HG02981 (cell line): Measurements from ENCODE around the gene TMEM14A.
"Not testable (repeated sequence)": the region's sequence is repeated elsewhere in the genome, so short reads cannot be mapped to it uniquely, and the experiment has no call there.

Experiments used
- ATAC-seq: cut with Tn5 transposase; IDR thresholded peaks from one replicate; pipeline ENCODE4 v1.9.1; 2021; ENCODE audit warnings: mild to moderate bottlenecking, moderate library complexity; ENCODE audit not compliant: unreplicated experiment

TMEM14A gene

DNA sequence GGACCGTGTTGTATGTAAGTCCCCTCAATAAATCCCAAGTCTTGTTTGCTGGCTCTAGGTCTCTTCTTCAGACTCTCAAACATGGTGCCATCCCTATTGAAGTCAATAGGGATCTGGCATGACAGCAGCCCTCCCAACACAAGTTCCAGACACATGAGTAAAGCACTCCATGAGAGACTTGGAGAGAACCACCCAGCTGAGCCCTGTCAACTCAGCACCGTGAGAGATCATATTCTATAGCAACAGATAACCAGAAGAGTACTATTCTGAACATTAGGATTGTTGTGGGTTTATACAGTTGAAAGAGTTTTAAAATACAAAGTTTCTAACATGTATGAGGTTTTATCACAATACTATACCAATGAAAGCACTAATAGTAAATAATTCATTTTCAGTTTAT lies 23.5 kb downstream of the TMEM14A start:
- ATAC-seq, result no peak

DNA sequence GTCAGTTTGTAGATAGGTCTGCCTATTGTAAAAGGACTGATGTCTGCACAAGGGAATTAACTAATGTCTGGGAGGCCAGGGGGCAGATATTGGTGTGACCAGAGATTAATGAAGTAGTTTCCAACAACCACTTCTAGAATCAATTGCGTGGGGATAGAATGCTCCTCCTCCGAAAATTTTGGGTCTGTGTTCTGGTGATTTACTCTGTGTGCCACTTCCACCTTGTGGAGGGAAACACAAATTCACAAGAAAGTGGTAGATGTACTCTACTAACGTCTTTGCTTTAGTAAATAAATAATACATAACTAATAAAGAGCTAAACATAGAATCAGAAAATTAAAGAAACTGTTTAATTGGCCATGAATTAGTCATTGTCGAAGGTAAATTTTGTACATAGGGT lies 25.5 kb downstream of the TMEM14A start:
- no peak for ATAC-seq

DNA sequence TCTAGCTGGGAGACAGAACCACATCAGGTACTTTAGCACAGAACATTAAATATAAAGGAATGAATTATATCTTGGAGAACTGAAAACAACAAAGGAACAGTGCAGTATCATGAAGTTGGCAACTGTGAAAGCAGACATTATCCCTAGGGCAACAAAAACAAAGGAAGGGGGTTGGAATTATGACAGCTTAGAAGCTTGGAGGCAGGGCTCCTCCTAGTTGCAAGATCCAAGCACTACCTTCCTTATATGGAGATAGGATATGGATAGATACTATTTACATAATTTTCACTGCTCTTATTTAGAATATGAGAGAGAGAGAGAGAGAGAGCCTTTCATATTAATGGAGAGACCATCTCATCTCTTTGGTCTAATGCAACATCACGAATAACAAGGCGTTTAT lies 27.0 kb downstream of the TMEM14A start:
- ATAC-seq, result no peak

DNA sequence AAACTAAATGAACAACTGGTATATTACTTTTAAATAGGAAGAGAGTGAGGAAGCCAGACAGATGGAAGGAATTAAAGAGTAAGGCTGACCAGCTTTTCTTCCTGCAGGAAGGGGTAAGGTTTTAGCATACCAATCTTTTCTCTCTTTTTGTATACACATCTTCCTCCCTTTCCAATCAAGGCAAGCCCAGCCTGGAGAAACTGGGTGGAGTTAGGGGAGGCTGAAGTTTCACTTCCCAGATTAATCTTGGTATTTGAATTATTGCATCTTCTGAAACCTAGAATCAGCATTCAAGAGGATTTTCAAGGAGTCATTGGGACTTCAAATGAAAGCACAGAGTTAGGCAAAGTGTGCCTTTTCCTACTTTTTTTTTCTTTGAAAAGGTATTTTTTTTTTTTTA lies 33.1 kb downstream of the TMEM14A start:
- no peak for ATAC-seq

DNA sequence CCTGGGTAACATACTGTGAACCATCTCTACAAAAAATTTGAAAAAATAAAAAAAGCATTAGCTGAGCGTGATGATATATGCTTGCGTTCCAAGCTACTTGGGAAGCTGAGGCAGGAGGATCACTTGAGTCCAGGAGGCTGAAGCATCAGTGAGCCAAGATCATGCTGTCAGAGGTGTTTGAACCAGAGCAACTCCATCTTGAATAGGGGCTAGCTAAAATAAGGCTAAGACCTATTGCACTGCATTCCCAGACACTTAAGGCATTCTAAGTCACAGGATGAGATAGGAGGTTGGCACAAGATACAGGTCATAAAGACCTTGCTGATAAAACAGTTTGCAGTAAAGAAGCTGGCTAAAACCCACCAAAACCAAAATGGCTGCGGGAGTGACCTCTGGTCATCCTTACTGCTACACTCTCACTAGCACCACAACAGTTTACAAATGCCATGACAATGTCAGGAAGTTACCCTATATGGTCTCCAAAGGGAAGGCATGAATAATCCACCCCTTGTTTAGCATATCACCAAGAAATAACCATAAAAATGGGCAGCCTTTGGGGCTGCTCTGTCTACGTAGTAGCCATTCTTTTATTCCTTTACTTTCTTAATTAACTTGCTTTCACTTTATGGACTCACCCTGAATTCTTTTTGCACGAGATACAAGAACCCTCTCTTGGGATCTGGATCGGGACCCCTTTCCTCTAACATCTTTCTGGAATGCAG lies 34.0 kb downstream of the TMEM14A start:
- not testable (repeated sequence) for ATAC-seq

DNA sequence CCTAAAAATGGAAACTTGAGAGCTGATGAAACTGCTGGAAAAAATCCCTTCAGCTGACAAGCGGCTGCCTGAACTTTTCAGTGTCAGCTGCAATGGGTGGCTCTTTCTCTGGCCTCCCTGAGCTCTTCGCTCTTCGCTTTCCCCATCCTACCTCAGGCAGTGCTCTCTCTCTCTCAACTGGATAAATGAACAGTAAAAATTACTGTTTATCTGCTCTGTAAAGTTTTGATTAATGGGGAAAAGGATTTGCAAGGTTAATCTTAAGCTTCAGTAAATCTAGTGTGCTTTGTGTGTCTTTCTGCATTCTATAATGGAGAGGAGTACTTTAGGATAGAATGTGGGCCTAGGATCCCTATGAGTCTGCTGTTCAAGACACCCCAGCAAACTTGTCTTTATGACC lies 35.1 kb downstream of the TMEM14A start:
- ATAC-seq, result no peak

DNA sequence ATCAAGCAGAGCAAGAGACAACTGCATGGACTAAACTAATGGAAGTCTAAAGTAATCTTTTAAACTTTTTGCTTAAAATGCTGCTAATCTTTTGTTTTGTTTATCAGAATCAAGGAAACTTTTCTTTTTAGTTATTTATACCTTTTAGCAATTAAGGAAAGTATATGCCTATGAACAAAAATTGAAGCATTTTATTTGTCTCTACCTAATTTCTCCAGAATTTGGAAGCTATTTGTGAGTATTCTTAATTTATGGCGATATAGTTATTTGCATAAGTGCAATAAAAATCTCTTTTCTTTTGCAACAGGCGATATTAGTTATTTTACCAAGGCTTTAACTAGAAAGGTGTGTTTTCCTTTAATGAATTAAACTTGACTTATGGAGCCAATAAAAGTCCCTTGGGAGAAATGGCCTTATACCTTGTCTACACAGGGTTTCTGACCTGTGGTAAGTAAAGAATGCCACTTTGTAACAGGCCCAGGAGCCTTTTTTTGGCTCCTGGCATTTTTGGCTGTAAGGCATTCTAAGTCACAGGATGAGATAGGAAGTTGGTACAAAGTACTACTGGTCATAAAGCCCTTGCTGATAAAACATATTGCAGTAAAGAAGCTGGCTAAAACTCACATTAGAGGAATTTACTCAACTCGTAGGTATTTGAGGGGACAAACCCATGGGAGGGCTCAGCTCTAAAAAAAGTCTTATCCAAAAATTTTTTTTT lies 37.2 kb downstream of the TMEM14A start:
- no peak for ATAC-seq

DNA sequence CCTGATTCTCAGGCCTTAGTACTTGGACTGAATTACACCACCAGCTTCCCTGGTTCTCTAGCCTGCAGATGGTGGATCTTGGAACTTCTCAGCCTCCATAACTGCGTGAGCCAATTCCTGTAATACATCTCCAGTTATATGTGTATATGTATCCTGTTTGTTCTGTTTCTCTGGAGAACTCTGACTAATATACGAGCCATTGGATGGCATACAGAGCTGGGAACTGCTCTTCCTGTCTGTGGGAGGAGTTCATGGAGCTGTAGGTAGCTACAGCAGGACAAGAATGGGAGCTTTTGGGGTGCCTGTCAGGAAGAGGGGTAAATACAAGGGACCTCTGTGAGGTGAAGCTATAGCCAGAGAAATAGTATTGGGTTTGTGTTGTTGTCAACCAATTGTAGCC lies 41.2 kb downstream of the TMEM14A start:
- ATAC-seq, result no peak

DNA sequence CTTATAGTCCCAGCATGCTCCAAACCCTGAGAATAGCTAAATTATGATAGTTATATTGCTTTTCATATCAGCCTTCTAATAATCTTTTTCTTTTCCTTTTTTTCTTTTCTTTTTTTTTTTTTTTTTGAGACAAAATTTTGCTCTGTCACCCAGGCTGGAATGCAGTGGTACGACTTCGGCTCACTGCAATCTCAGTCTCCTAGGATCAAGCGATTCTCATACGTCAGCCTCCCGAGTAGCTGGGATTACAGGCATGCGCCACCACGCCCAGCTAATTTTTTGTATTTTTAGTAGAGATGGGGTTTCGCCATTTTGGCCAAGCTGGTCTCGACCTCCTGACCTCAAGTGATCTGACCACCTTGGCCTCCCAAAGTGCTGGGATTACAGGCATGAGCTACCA lies 43.8 kb downstream of the TMEM14A start:
- ATAC-seq, result not testable (repeated sequence)

DNA sequence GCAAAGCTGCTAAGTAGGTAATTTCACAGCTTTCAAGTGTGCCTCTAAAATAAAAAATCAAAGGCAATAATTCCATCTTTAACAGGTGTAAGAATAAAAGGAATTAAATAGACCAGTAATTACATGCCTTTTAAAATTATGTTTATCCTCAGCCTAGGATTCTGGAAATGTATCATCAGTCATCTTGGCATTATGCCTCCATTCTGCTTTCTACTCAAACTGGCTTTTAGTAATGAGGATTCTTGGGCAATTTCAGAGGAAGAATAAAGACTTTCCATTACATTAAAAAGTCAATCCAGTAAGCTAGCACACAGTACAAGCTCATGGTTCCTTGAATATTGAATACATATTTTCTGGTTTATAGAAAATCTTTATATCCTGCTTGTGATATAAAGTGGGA lies 47.6 kb downstream of the TMEM14A start:
- ATAC-seq, result no peak

DNA sequence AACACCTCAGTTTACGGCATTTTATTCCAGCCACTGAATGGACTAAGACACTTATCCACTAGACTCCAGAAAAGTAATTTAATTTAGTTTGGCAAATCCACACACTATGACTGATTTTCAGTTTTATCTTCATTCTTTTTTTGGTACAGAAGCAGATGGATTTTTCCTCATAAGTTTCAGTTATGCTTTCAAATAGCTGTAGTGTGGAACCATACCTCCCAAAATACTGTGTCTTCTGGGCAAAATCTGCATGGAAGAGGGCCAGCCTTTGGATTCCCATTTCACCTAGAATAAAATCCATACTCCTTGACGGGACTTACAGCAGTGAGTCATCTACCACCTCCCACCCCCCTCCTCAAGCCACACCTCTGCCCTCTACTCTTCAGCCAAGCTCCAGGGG lies 49.4 kb downstream of the TMEM14A start:
- no peak for ATAC-seq

DNA sequence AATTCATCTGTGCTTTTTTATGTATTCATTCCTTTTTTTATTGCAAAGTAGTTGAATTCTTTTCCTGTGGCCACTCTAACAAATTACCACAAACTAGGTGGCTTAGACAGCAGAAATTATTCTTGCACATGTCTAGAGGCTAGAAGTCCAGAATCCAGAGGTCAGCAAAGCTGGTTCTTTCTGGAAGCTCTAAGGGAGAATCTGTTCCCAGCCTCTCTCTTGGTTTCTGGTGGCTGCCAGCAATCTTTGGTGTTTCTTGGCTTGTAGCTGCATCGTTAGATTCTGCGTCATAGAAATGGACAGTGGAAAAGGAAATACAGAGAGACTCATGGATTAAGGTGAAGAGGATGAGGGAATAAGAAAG lies 53.1 kb downstream of the TMEM14A start:
- no peak for ATAC-seq

DNA sequence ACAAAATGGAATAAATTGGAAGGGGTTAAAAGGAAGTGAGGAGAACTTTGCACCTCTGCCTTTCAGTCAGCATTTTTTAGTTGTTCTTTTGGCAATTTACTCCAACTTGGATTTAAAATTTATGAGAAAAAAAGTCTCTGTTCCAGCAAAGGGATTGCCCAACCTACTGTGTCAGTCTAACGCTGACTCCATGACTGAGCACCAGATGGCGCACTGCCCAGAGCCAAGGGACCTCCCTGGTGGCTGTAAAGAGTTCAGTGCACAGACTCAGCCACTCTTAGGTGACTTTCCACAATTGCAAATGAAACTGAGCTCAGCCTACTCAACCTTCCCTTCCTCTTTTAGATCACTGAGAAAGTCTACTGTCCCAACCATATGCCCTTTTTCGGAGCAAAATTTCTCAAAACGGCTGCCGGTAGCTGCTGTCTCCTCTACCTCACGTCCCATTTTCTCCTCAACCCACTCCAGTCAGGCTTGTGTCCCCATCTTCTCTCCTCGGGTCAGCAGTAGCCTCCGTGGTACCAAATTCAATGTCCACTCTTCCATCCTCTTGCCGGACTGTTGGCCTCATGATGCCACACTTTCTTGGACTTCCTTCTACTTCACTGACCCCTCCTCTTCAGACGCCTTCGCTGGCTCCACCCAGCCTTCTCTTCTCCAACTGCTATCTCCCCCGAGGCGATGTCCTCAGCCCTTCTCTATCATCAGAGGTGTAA lies 53.7 kb downstream of the TMEM14A start:
- ATAC-seq, result peak; percentile 99

DNA sequence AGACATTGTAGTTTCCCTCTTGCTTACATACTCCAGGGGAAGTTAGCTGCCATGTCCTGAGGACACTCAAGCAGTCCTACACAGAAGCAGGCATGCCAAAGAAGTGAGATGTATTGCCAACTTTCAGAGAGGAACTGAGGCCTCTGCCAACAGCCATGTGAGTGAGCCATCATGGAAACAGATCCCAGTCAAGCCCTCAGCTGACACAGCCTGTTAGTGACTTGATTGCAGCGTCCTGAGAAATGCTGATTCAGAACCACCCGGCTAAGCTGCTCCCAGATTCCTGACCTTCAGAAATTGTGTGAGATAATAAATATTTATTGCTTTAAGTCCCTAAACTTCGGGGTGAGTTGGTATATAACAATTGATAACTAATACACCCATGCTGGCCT lies 54.2 kb downstream of the TMEM14A start:
- no peak for ATAC-seq

DNA sequence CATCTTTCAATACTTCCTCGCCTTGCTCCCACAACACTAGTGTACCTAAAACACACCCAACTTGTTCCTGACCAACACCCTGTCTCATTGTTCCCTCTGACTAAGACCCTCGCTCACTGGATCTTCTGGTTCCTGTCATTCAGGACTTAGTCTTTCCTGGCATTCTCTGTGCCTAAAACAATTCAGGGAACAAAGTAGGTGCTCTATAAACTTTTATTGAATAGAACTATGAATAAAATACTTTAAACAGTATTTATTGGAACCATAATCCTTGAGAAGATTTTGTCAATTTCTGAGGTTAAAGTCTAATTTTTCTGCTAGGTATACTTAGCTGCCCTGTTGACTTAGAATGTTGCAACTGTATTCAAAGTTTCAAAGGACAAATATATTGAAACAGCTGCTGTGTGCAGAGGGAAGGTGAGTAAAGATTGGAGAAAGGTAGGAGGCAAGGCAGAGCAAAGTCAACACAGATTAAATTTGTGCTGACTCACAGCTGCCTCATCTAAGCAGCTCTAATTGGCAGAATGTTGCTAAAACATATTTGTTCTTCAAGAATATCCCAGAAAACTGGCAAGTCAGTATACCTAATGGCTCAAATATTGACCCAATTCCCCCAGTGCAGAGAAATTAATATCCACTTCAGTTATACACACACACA lies 54.8 kb downstream of the TMEM14A start:
- no peak for ATAC-seq

DNA sequence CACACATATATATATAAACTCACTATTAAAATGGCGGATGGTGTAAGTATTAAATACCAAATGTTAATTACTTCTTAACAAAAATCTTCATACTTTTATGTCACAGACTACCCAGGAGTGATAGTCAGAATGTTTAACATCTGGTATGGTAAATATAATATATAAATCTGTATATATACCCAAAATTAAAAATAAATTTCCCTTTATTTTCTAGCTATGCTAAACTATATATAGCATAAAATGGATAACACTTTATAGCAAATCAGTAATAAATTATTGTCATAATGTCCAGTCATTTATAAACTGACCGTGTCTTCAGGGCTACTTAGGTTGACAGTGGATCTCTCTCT lies 55.3 kb downstream of the TMEM14A start:
- ATAC-seq, result no peak

DNA sequence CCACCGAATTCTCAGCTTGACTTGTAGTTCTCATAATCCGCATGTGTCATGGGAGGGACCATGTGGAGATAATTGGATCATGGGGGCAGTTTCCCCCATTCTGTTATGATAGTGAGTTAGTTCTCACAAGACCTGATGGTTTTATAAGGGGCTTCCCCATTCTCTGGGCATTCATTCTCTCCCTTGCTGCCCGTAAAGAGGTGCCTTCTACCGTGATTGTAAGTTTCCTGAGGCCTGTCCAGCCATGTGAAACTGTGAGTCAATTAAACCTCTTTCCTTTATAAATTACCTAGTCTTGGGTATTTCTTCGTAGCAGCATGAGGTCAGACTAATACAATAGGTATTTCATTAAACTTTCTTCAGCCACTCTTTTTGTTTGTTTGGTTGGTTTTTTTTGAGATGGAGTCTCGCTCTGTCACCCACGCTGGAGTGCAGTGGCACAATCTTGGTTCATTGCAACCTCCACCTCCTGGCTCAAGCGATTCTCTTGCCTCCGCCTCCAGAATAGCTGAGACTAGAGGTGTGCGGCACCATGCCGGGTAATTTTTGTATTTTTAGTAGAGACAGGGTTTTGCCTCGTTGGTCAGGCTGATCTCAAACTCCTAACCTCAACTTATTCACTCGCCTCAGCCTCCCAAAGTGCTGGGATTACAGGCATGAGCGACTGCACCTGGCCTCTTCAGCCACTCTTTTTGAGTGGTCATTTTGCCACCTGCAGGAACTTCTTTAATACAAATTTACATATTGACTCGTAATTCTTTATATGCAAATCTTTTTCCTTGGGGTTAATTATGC lies 56.0 kb downstream of the TMEM14A start:
- no peak for ATAC-seq

DNA sequence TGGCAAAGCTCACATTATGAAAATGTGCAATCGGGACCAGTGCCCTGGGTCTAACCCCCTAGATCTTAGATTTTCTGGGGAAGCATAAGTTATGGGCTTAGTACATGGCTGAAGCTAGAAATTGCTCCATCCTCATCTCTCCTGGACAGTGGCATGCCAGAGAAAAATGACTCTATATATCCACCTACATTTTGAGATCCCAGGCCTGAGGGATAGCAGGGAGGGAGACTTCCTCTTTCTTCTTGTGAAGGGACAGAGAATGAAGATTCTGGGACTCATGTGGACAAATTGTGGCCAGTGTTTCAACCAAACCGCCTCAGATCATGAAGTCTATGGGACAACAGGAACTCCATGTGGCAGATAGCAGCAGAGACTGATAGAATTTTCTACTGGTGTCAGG lies 57.0 kb downstream of the TMEM14A start:
- ATAC-seq, result no peak

DNA sequence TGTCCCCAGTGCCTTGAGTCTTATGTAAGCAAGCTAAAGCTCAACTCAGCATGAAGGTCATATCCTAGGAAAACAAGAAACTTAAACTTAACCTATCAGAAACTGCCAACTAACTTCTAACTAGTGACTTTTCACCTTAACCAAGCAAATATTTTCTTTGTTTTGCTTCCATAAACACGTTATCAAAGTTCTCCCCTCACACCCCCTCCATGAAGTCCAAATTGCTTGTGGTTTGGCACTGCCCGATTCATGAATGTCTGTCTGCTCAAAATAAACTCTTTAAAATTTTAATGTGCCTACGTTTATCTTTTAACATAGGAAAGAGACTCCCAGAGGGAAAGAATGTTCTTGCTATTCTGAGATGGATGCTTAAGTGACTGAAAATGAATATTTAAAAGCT lies 57.5 kb downstream of the TMEM14A start:
- no peak for ATAC-seq

DNA sequence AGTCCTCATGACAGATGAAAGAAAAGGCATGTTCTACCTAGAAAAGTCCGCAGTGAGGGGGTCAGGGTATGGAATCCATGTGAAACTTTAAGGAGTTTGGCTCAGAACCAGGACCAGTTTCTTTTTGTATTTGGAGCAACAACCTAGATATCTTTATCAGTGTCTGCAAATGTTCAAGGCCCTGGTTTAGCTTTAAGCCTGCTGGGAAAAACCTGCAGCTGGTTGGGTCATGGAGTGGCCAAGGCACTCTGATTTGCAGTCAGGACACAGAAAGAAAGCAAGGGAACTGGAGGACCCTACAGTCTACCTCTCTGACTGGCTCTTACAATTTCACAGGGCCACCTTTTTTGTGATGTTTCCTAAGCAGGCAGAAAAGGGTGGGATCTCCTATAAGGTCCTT lies 58.7 kb downstream of the TMEM14A start:
- no peak for ATAC-seq

DNA sequence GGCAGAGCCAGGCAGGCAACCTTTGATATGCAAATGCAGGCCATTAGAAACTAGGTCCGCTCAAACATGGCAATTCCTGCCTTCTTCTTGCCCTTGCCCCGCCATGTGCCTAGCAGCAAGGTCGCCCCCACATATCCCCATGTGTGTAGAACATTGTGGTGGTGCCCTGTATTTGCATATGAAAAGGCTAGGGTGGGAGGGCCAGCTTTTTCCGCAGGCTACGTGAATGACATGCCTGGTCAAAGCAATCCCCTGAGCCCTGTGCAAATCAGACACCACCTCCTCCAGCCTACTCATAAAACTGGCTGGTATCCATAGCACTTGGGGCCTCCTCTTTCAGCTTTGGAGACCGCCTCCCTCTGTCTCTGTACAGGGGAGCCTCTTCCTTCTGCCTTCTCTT lies 60.8 kb downstream of the TMEM14A start:
- ATAC-seq, result no peak
